GM19463 (cell line): ENCODE results near the gene CKAP2L.

Experiments used
- ATAC-seq: cut with Tn5 transposase; IDR thresholded peaks from one replicate; pipeline ENCODE4 v1.9.1; 2021; ENCODE audit warnings: mild to moderate bottlenecking, moderate library complexity; ENCODE audit not compliant: unreplicated experiment

Gene CKAP2L, protein sequence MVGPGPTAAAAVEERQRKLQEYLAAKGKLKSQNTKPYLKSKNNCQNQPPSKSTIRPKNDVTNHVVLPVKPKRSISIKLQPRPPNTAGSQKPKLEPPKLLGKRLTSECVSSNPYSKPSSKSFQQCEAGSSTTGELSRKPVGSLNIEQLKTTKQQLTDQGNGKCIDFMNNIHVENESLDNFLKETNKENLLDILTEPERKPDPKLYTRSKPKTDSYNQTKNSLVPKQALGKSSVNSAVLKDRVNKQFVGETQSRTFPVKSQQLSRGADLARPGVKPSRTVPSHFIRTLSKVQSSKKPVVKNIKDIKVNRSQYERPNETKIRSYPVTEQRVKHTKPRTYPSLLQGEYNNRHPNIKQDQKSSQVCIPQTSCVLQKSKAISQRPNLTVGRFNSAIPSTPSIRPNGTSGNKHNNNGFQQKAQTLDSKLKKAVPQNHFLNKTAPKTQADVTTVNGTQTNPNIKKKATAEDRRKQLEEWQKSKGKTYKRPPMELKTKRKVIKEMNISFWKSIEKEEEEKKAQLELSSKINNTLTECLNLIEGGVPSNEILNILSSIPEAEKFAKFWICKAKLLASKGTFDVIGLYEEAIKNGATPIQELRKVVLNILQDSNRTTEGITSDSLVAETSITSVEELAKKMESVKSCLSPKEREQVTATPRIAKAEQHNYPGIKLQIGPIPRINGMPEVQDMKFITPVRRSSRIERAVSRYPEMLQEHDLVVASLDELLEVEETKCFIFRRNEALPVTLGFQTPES

DNA sequence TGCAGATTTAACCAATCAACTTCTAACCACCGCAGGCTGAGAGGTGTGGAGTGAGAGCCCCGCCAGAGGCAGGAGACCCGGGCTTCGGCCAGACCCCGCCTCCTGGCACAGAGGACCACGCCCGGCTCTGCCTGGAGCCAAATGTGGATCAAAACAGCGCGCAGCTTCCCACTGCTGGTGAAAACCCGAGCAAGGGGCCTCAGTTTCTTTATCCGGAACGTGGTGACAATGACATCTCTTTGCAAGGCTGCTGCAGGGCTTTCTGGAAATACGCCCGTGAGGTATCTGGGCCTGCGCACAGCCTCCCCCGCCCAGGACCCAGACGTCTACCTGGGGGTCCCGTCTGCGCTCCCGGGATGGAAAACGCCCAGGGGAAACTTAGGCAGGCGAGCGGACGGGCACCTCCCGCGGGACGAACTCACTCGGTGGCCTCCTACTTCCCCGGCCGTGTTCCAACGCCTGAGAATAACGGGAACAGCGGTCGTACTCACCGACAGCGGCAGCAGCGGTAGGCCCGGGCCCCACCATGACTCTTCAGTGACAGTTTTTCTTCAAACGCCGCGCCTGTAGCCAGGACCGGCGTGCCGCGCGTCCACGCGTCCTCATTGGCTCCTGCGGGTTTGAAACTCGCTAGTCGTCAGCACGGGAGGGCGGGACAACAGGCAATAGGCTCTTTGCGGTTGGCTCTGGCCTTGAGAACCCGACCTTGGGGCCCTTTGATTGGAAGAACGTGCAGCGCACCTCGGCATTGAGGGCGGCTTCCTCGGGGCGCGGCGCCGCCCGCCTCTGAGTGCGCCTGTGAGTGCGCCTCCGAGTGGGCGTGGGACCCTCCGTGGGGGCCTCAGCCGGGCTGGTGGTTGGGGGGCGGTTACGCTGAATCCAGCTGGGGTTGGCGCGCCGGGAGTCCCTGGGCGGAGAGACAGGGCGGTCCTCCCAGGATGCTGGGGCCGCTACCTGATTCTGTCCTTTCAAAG lies at the start of gene CKAP2L:
CKAP2L (minus strand) TSS at position 539 of the 974 bp plus-strand sequence; CDS start at position 528, 11 bp downstream.
- peak; percentile 97 for ATAC-seq

DNA sequence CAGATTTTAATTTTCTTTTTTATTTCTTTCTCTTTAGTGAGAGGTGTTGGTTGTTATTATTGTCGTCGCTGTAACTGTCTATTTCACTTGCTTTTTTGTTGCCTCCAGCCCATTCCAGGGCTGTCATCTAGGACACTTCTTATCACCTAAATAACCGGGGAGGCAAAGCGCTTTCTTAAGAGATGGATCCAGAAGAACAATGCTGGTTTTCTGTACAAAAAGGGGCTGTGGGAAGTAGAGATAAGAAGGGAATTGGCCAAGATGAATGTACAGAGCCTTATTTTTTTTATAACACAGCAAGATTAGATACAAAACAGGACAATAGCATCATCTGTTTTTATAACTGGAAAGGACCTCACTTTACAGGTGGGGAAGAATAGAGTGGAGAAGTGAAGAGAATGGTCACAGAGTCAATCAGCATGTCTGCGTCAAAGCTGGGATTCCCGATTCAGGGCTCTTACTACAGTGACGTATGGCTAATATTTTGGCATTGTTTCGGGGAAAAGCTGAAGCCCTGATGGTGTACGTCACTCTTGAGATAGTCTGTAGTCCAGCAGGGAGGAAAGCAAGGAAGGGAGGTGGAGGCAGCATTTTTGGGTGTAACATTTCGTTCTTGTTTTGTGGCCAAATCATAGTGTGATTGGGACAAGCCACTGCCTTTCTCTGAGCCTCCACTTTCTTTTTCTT lies 49.0 kb upstream of the CKAP2L start:
- no peak for ATAC-seq

- ATAC-seq = no peak
Measured at GRCh38 chr2:112812318-112813267, 48.2 kb upstream of the CKAP2L start.

- ATAC-seq = peak; percentile 47
Measured at GRCh38 chr2:112811841-112812306, 47.5 kb upstream of the CKAP2L start.

GRCh38 chr2:112811276-112811831 lies 46.9 kb upstream of the CKAP2L start:
- ATAC-seq = no peak

GRCh38 chr2:112809112-112809511 lies 44.7 kb upstream of the CKAP2L start:
- no peak for ATAC-seq

- no peak for ATAC-seq
Measured at GRCh38 chr2:112807233-112807807, 42.9 kb upstream of the CKAP2L start.

DNA sequence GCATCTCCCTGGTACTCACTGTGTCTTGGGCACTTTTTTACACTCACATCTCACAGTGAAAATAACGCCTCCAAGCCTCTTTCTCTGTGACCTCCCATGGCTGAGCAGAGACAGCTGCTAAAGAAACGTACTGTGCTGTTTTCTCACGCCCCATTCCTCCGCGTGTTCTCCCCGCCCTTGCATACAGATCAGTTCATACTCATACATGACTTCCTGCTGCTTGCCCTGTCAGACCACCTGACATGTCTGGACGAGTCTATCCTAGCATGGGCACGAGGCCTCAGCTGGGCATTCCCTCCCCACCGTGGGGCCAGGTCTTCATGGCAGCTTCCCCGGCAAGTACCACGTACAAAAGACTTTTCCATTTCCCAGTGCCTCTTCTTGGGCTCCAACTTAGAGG lies 41.1 kb upstream of the CKAP2L start:
- no peak for ATAC-seq

DNA sequence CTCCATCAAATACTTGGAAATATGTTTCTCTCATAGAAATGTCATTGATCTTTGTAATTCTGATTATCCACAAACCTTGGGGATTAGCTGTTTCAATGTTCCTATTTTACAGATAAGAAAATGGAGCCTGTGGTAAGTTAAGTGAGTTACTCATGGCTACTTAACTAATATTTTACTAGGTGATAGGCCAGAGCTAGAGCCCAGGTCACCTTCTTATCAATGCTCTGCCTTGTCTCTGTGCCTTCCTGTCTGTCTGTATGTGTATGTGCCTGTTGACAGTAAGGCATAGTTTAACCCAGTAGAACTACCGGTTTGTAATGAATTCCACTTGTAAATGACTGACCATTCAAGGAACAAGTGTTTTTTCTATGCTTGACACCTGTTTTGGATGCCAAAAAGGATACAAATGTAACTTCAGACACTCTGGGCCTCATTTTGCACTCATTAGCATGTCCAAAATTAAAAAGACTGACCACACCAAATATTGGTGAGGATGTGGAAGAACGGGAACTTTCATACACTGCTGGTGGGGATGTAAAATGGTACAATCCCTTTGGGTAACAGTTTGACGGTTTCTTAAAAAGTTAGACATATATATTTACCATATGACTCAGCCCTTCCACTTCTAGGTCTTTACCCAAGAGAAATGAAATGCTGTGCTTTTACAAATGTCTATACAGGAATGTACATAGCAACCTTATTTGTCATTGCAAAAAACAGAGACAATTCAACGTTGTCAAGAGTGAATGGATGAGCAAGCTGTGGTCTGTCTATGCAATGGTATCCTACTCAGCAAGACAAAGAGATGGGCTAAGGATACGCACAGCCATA lies 39.5 kb upstream of the CKAP2L start:
- ATAC-seq = peak; percentile 56

DNA sequence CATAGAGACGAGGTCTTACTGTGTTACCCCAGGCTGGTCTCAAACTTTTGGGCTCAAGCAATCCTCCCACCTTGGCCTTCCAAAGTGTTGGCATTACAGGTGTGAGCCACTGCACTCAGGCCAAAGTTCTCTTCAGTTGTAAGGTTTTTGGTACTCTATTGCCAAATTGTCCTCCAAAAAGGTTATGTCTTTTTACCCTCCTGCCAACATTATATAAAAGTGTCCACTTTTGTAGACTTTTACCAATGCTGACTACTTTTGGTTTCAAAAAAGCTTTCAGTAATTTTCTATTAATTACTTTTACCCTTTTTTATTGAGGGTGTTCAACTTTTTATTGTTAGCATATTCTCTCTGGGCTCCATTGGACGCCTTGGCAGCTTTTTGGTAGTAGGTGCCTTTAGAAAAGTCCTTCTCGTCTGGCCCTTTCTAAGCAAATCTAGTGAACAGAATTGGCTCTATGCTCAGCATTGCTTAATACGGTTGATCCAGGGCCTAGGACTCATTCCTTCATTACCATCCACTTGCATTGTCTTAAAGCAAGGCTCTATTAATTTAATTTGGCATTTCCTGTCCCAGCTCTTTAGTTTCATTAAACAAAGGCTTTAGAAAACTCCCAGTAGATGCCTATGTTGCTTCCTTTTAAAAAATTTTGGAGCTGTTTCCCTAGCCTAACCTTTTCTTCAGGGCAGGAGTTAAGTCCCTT lies 36.6 kb upstream of the CKAP2L start:
- no peak for ATAC-seq

- no peak for ATAC-seq
Measured at GRCh38 chr2:112798979-112799975, 34.9 kb upstream of the CKAP2L start.

DNA sequence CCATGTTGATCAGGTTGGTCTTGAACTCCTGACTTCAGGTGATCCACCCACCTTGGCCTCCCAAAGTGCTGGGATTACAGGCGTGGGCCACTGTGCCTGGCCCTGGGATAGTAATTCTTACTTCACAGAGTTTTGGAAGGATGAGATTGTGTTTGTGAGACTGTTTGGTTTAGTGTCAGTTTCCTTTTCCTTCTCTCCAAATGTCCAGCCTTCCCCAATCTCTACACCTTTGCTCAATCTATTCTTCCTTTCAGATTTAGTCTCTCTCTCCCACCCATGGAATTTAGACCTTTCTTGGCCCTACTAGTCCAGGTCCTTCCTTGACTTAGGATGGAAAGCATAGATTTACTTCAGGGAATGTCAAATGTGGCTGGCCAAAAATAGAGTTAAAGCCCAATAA lies 32.1 kb upstream of the CKAP2L start:
- no peak for ATAC-seq

DNA sequence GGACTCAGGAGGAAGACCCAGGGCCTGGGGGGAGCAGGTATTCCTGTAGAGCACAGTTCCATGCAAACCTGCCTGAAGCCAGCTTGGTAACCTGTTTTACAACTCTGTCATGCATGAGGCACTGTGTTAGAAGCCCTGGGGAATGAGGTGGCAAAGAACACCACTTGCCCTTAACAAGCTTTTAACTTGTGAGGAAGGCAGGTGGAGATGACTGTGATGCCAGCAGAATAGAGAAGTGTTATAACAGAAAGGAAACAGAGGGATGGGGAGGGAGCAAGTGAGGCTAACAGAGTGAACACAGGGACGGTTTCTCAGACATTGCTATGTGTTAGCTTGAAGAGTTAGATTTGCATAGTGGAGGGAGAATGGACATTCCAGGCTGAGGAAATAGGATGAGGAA lies 31.4 kb upstream of the CKAP2L start:
- ATAC-seq = no peak

GRCh38 chr2:112794841-112795240 lies 30.4 kb upstream of the CKAP2L start:
- ATAC-seq = no peak

- ATAC-seq = peak; percentile 71
Measured at GRCh38 chr2:112794131-112794733, 29.8 kb upstream of the CKAP2L start.
